GM10266 (cell line): ENCODE results near the gene LRP1.

ENCODE experiments used
- DNase-seq: peaks from one replicate; pipeline ENCODE4 v3.0.0; 2012; ENCODE audit errors: extremely low spot score
- CTCF ChIP-seq: IDR thresholded peaks from 2 replicates; pipeline ENCODE4 v1.5.1; 2012; ENCODE audit warnings: mild to moderate bottlenecking, low read depth; ENCODE audit not compliant: control insufficient read depth, insufficient read depth; ENCODE audit errors: missing control alignments

LRP1 gene

GRCh38 chr12:57096099-57096572 is 32.1 kb upstream of the LRP1 start:
- TF ChIP-seq CTCF, result no peak
- DNase-seq, result no peak

- DNase-seq, result no peak
- TF ChIP-seq CTCF, result no peak
These were observed 31.3 kb upstream of the LRP1 start for GRCh38 chr12:57096748-57097553.

GRCh38 chr12:57097554-57097835 is 30.8 kb upstream of the LRP1 start:
- no peak for TF ChIP-seq CTCF
- no peak for DNase-seq

GRCh38 chr12:57098546-57098945 is 29.7 kb upstream of the LRP1 start:
- no peak for DNase-seq
- no peak for TF ChIP-seq CTCF

- DNase-seq, result no peak
- no peak for TF ChIP-seq CTCF
These were observed 29.1 kb upstream of the LRP1 start for GRCh38 chr12:57099047-57099714.

GRCh38 chr12:57099766-57100165 is 28.5 kb upstream of the LRP1 start:
- TF ChIP-seq CTCF, result no peak
- no peak for DNase-seq

GRCh38 chr12:57101892-57102695 is 26.2 kb upstream of the LRP1 start:
- DNase-seq, result no peak
- TF ChIP-seq CTCF, result no peak
